Vagina (tissue), 2 donors: ENCODE results near the gene SCD5.

ENCODE experiments used
- POLR2A ChIP-seq, 2 donors: fragments of 450-650 bp; IDR thresholded peaks; one replicate each; pipeline ENCODE4 v1.6.1; 2017; ENCODE audit warnings: antibody characterized with exemption in 2 of 2, mild to moderate bottlenecking in 2 of 2, moderate library complexity in 2 of 2
- POLR2AphosphoS5 ChIP-seq, 2 donors: sonication (generic); formaldehyde crosslinking; IDR thresholded peaks; one replicate each; pipeline ENCODE4 v1.9.0; 2017; ENCODE audit warnings: antibody characterized with exemption in 2 of 2, mild to moderate bottlenecking in 2 of 2, low read depth in 1 of 2; ENCODE audit not compliant: insufficient read depth in 1 of 2
- TF ChIP-seq, protein P1 (sequence below), 3 experiments: fragments of 450-650 bp in 2 of 3; fragments of 200-600 bp in 1 of 3; sonication (generic) in 1 of 3; IDR thresholded peaks; one replicate each; pipeline ENCODE4 v1.5.1; 2017 to 2019; ENCODE audit warnings: antibody characterized with exemption in 3 of 3, mild to moderate bottlenecking in 2 of 3, moderate library complexity in 2 of 3

DNA sequence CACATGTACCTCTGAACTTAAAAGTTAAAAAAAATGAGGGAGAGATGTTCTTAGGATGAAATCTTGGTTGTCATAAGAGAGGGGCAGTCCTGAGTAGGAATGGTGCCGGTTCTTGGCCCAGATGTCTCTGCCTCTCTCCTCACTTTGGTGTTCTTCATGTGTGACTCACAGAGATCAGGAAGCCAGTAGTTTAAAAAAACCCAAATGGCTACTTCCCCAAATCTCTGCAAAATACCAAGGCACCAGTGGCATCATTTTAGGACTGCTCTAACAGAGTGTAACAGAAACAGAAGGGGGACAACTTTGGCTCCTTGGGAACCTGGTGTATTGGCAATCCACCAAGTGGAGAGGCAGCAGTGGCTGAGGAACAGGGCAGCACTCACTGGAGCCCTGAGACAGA is 116.8 kb downstream of the SCD5 start:
- TF ChIP-seq, protein P1, sequence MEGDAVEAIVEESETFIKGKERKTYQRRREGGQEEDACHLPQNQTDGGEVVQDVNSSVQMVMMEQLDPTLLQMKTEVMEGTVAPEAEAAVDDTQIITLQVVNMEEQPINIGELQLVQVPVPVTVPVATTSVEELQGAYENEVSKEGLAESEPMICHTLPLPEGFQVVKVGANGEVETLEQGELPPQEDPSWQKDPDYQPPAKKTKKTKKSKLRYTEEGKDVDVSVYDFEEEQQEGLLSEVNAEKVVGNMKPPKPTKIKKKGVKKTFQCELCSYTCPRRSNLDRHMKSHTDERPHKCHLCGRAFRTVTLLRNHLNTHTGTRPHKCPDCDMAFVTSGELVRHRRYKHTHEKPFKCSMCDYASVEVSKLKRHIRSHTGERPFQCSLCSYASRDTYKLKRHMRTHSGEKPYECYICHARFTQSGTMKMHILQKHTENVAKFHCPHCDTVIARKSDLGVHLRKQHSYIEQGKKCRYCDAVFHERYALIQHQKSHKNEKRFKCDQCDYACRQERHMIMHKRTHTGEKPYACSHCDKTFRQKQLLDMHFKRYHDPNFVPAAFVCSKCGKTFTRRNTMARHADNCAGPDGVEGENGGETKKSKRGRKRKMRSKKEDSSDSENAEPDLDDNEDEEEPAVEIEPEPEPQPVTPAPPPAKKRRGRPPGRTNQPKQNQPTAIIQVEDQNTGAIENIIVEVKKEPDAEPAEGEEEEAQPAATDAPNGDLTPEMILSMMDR (IDR thresholded peaks at IDR 0.05): no peak
- no peak for TF ChIP-seq POLR2A (IDR thresholded peaks at IDR 0.05)
- no peak for TF ChIP-seq POLR2AphosphoS5 (IDR thresholded peaks at IDR 0.05; ENCODE audit: insufficient read depth in 1 of 2, low read depth in 1 of 2)
